Panc1 (cell line): Measurements from ENCODE around the gene COL1A1.

Experiments
- CTCF ChIP-seq: fragments of 450-650 bp; IDR thresholded peaks from 2 replicates; pipeline ENCODE4 v1.5.1; 2017; ENCODE audit warnings: mild to moderate bottlenecking
- POLR2AphosphoS5 ChIP-seq: IDR thresholded peaks from 2 replicates; pipeline ENCODE4 v1.6.1; 2012; ENCODE audit warnings: mild to moderate bottlenecking, low read depth, low read length, moderate library complexity
- REST ChIP-seq, 2 experiments: IDR thresholded peaks; 2 replicates each; pipeline ENCODE4 v1.6.1; 2011 to 2012; ENCODE audit warnings: low read depth in 2 of 2, control low read depth in 1 of 2, low read length in 1 of 2, mild to moderate bottlenecking in 1 of 2, moderate library complexity in 1 of 2; ENCODE audit not compliant: insufficient read depth in 1 of 2
- SIN3A ChIP-seq: IDR thresholded peaks from 2 replicates; pipeline ENCODE4 v1.6.1; 2012; ENCODE audit warnings: low read depth, mild to moderate bottlenecking, low read length, moderate library complexity, borderline replicate concordance; ENCODE audit not compliant: insufficient read depth
- TCF7L2 ChIP-seq: IDR thresholded peaks from 2 replicates; pipeline ENCODE4 v1.6.1; 2011; ENCODE audit warnings: mild to moderate bottlenecking, low read depth, low read length, inconsistent platforms

- no peak for TF ChIP-seq CTCF
- TF ChIP-seq POLR2AphosphoS5, result no peak
- no peak for TF ChIP-seq REST (IDR thresholded peaks at IDR 0.05; ENCODE audit: insufficient read depth in 1 of 2, low read depth in 2 of 2, low read length in 1 of 2)
- TF ChIP-seq SIN3A, result no peak
- no peak for TF ChIP-seq TCF7L2
Measured at GRCh38 chr17:50165466-50165865, 36.0 kb downstream of the COL1A1 start.
